H1 (cell line): ENCODE data around the gene CNIH1. TPM values are rescaled to one million over a fixed set of nuclear protein-coding genes. Genes with fewer than 3 reads are reported as not detected.

ENCODE experiments used
- CTCF ChIA-PET: fragments of 300-600 bp; sonication (Branson Sonifier 250); formaldehyde crosslinking; loops from one replicate; lab custom pipeline; 2021; ENCODE audit not compliant: partially characterized antibody; lab: Charles Lee
- POLR2A ChIA-PET: fragments of 300-600 bp; sonication (Branson Sonifier 250); formaldehyde crosslinking; loops from one replicate; lab custom pipeline; 2021; ENCODE audit warnings: inconsistent platforms; ENCODE audit not compliant: partially characterized antibody; lab: Charles Lee
- DNase-seq, 2 experiments: peaks; one replicate each; pipeline versions ENCODE4 v3.0.0 to v3.0.0-alpha.2; 2010 to 2022; ENCODE audit warnings: low spot score in 2 of 2, low read depth in 1 of 2, mixed read lengths in 1 of 2
- FAIRE-seq: peaks from 2 replicates; lab custom pipeline; 2011; peaks lifted over from hg19 to GRCh38; lab: Jason Lieb, UNC
- H2AFZ ChIP-seq: 2 replicates; pipeline ENCODE4 v1.8.1; 2012; ENCODE audit warnings: low read length, inconsistent platforms
- H2AK5ac ChIP-seq: 2 replicates; pipeline ENCODE4 v1.6.1; 2013; ENCODE audit warnings: low read depth, low read length
- H2BK120ac ChIP-seq: replicated peaks from 2 replicates; pipeline ENCODE3; 2013; ENCODE audit warnings: low read depth, low read length, inconsistent platforms
- H2BK12ac ChIP-seq: 2 replicates; pipeline ENCODE4 v1.6.1; 2013; ENCODE audit warnings: low read depth, low read length
- H2BK15ac ChIP-seq: 2 replicates; pipeline ENCODE4 v1.6.1; 2013; ENCODE audit warnings: low read length
- H2BK20ac ChIP-seq: 2 replicates; pipeline ENCODE4 v1.6.1; 2013; ENCODE audit warnings: low read length
- H2BK5ac ChIP-seq: 2 replicates; pipeline ENCODE4 v1.6.1; 2013; ENCODE audit warnings: low read depth, low read length
- H3K14ac ChIP-seq: 2 replicates; pipeline ENCODE4 v1.6.1; 2013; ENCODE audit warnings: inconsistent platforms; ENCODE audit not compliant: insufficient read length
- H3K18ac ChIP-seq: 2 replicates; pipeline ENCODE4 v1.6.1; 2013; ENCODE audit warnings: low read length; ENCODE audit errors: extremely low read depth
- H3K23ac ChIP-seq: 2 replicates; pipeline ENCODE4 v1.6.1; 2013; ENCODE audit warnings: inconsistent platforms; ENCODE audit not compliant: insufficient read length
- H3K23me2 ChIP-seq: 2 replicates; pipeline ENCODE4 v1.6.1; 2013; ENCODE audit warnings: low read depth, low read length
- H3K27ac ChIP-seq: 2 replicates; pipeline ENCODE4 v1.6.1; 2011; ENCODE audit warnings: low read depth, low read length, inconsistent platforms
- H3K27me3 ChIP-seq, 4 experiments: replicated peaks in 1 of 4; 1 replicate in 1 of 4; 2 replicates in 3 of 4; pipeline versions ENCODE4 v1.6.1 to v1.8.1; 2011 to 2013; ENCODE audit warnings: low read length in 3 of 4, mild to moderate bottlenecking in 3 of 4, inconsistent platforms in 2 of 4, mixed read lengths in 2 of 4, moderate library complexity in 1 of 4; ENCODE audit not compliant: control insufficient read depth in 3 of 4, insufficient read depth in 3 of 4; ENCODE audit errors: extremely low read depth in 1 of 4
- H3K36me3 ChIP-seq, 4 experiments: 2 replicates each; pipeline versions ENCODE4 v1.6.1 to v1.8.1; 2011 to 2013; ENCODE audit warnings: mild to moderate bottlenecking in 4 of 4, low read length in 3 of 4, moderate library complexity in 2 of 4, control low read depth in 1 of 4, inconsistent platforms in 1 of 4; ENCODE audit not compliant: insufficient read depth in 4 of 4, control insufficient read depth in 2 of 4
- H3K4ac ChIP-seq: replicated peaks from 2 replicates; pipeline ENCODE3; 2013; ENCODE audit warnings: low read length, low read depth, mixed read lengths, inconsistent platforms; ENCODE audit not compliant: insufficient read length
- H3K4me1 ChIP-seq, 4 experiments: replicated peaks in 1 of 4; 1 replicate in 1 of 4; 2 replicates in 3 of 4; pipeline versions ENCODE4 v1.6.1 to v1.8.1; 2011 to 2013; ENCODE audit warnings: low read length in 3 of 4, inconsistent platforms in 2 of 4, mixed read lengths in 1 of 4; ENCODE audit not compliant: insufficient read depth in 4 of 4, control insufficient read depth in 3 of 4
- H3K4me2 ChIP-seq, 2 experiments: 2 replicates each; pipeline versions ENCODE4 v1.6.1 to v1.8.1; 2011 to 2013; ENCODE audit warnings: low read depth in 2 of 2, low read length in 2 of 2, control low read depth in 1 of 2, inconsistent platforms in 1 of 2, mild to moderate bottlenecking in 1 of 2; ENCODE audit not compliant: insufficient read depth in 1 of 2
- H3K4me3 ChIP-seq, 4 experiments: fragments of 200-600, 300-600 bp in 1 of 4; sonication (generic), shearing (Covaris generic), sonication (Bioruptor Twin) in 1 of 4; 2 replicates each; pipeline versions ENCODE4 v1.5.1 to v1.8.1; 2011 to 2016; ENCODE audit warnings: low read length in 4 of 4, low read depth in 3 of 4, control low read depth in 2 of 4, inconsistent platforms in 2 of 4, mild to moderate bottlenecking in 2 of 4, mixed read lengths in 1 of 4, moderate library complexity in 1 of 4; ENCODE audit not compliant: insufficient read depth in 2 of 4; ENCODE audit errors: extremely low read depth in 1 of 4
- H3K56ac ChIP-seq: replicated peaks from 2 replicates; pipeline ENCODE3; 2013; ENCODE audit warnings: low read depth, mild to moderate bottlenecking, mixed read lengths, low read length, inconsistent platforms; ENCODE audit not compliant: insufficient read length
- H3K79me1 ChIP-seq: 2 replicates; pipeline ENCODE4 v1.6.1; 2013; ENCODE audit warnings: low read depth, low read length, control low read depth
- H3K79me2 ChIP-seq, 2 experiments: 2 replicates each; pipeline versions ENCODE4 v1.6.1 to v1.8.1; 2012 to 2013; ENCODE audit warnings: low read length in 2 of 2, mild to moderate bottlenecking in 2 of 2, inconsistent platforms in 1 of 2; ENCODE audit not compliant: insufficient read depth in 2 of 2, control insufficient read depth in 1 of 2
- H3K9ac ChIP-seq, 4 experiments: replicated peaks in 1 of 4; 1 replicate in 1 of 4; 2 replicates in 3 of 4; pipeline versions ENCODE4 v1.6.1 to v1.8.1; 2011 to 2013; ENCODE audit warnings: low read depth in 3 of 4, low read length in 3 of 4, control low read depth in 2 of 4, mild to moderate bottlenecking in 2 of 4, moderate library complexity in 2 of 4, inconsistent platforms in 1 of 4; ENCODE audit errors: extremely low read depth in 1 of 4
- H3K9me3 ChIP-seq, 2 experiments: 2 replicates each; pipeline versions ENCODE4 v1.6.1 to v1.8.1; 2012 to 2013; ENCODE audit warnings: mild to moderate bottlenecking in 2 of 2, moderate library complexity in 2 of 2, control low read depth in 1 of 2, inconsistent platforms in 1 of 2, low read depth in 1 of 2, low read length in 1 of 2, mixed read lengths in 1 of 2; ENCODE audit not compliant: insufficient read depth in 2 of 2
- H4K20me1 ChIP-seq, 2 experiments: replicated peaks in 1 of 2; 2 replicates each; pipeline versions ENCODE3 to v1.8.1; 2011 to 2013; ENCODE audit warnings: inconsistent platforms in 2 of 2, low read length in 2 of 2, mild to moderate bottlenecking in 1 of 2; ENCODE audit not compliant: insufficient read depth in 2 of 2, control insufficient read depth in 1 of 2
- H4K5ac ChIP-seq: 2 replicates; pipeline ENCODE4 v1.6.1; 2013; ENCODE audit warnings: low read length, low read depth, mixed read lengths, inconsistent platforms; ENCODE audit not compliant: insufficient read length
- H4K8ac ChIP-seq: 2 replicates; pipeline ENCODE4 v1.8.0; 2013; ENCODE audit warnings: mild to moderate bottlenecking, moderate library complexity, low read length, inconsistent platforms; ENCODE audit not compliant: insufficient read depth; ENCODE audit errors: extremely low read depth
- H4K91ac ChIP-seq: replicated peaks from 2 replicates; pipeline ENCODE3; 2013; ENCODE audit warnings: low read length, mixed read lengths, inconsistent platforms; ENCODE audit not compliant: insufficient read length
- ATF2 ChIP-seq: IDR thresholded peaks from 2 replicates; pipeline ENCODE4 v1.6.1; 2012; ENCODE audit warnings: low read length, inconsistent platforms
- BACH1 ChIP-seq: IDR thresholded peaks from 2 replicates; pipeline ENCODE4 v1.6.1; 2012; ENCODE audit warnings: low read length, improper control_type of control experiment
- CHD1 ChIP-seq: IDR thresholded peaks from 2 replicates; pipeline ENCODE4 v1.6.1; 2012; ENCODE audit warnings: low read depth, low read length, improper control_type of control experiment
- EP300 ChIP-seq, 2 experiments: IDR thresholded peaks; 1 replicate in 1 of 2; 2 replicates in 1 of 2; pipeline ENCODE4 v1.6.1; 2011 to 2012; ENCODE audit warnings: low read depth in 2 of 2, low read length in 2 of 2, mild to moderate bottlenecking in 2 of 2, borderline replicate concordance in 1 of 2, inconsistent platforms in 1 of 2, moderate library complexity in 1 of 2
- MAFK ChIP-seq: IDR thresholded peaks from 2 replicates; pipeline ENCODE4 v1.6.1; 2012; ENCODE audit warnings: low read depth, mild to moderate bottlenecking, improper control_type of control experiment, low read length
- NANOG ChIP-seq: IDR thresholded peaks from 2 replicates; pipeline ENCODE4 v1.6.1; 2011; ENCODE audit warnings: low read length, low read depth, mild to moderate bottlenecking, inconsistent platforms; ENCODE audit not compliant: insufficient read depth, poor library complexity, severe bottlenecking
- POLR2A ChIP-seq, 2 experiments: IDR thresholded peaks; 1 replicate in 1 of 2; 2 replicates in 1 of 2; pipeline ENCODE4 v1.6.1; 2011; ENCODE audit warnings: low read depth in 2 of 2, low read length in 2 of 2, mild to moderate bottlenecking in 2 of 2; ENCODE audit errors: control extremely low read depth in 1 of 2
- RFX5 ChIP-seq: IDR thresholded peaks from 2 replicates; pipeline ENCODE4 v1.6.1; 2011; ENCODE audit warnings: low read depth, low read length, improper control_type of control experiment, borderline replicate concordance
- WGBS, 2 experiments: shearing (Covaris generic) in 1 of 2; methylation state at CpG; one replicate each; pipeline versions ENCODE4 v1.1.6 to v1.1.7; 2013 to 2015; ENCODE audit warnings: low lambda C conversion rate in 2 of 2, mixed read lengths in 2 of 2, inconsistent platforms in 1 of 2, low coverage in 1 of 2, missing lambda C conversion rate in 1 of 2; ENCODE audit not compliant: insufficient replicate concordance in 2 of 2, insufficient coverage in 1 of 2, insufficient read length in 1 of 2; ENCODE audit errors: extremely low coverage in 1 of 2, missing lambda C conversion rate in 1 of 2; 5-methylcytosine and 5-hydroxymethylcytosine counted together
- polyA plus RNA-seq, 7 experiments: library from polyadenylated mRNA; depleted of rRNA in 3 of 7; stranded (reverse) in 5 of 7; unstranded in 2 of 7; fragments of >200 nt in 5 of 7; fragments of 200-250 nt in 2 of 7; gene quantifications; 1 replicate in 5 of 7; 2 replicates in 1 of 7; 4 replicates in 1 of 7; pipeline versions ENCODE4 v1.2.1 to v1.2.3, GENCODE V29; 2011 to 2013; ENCODE audit warnings: missing spikeins in 2 of 7, mixed read lengths in 2 of 7
- total RNA-seq: library from RNA; stranded (reverse); fragmentation: NEBNext Ultra II Directional; extraction: Animal tissue kit (Norgen Biotek cat#: 25700); gene quantifications from 2 replicates; pipeline ENCODE4 v1.2.1, GENCODE V29; 2021

Gene CNIH1
- total and polyA plus RNA-seq, 2 of the 8 experiments (the other 6 are each of a cell fraction or from before 2014, with no cell fraction given) = 119 to 333 TPM

GRCh38 chr14:54428527-54428926, 12.6 kb downstream of the CNIH1 start:
- Histone ChIP-seq H3K56ac (no peak overlapping the region), H2AK5ac (no peak overlapping the region), H3K36me3 (peaks cover 8 to 63% (median 27%) of the 10 kb centered on the region in 4 experiments; a peak in 7 of 8 replicates), H2BK12ac (no peak overlapping the region), H2AFZ (no peak overlapping the region), H3K4ac (no peak overlapping the region), H3K79me1 (peaks cover under 1% of the 10 kb centered on the region; the same call in 1 of the 2 replicates), H4K20me1 (peaks cover 2 to 5% of the 10 kb centered on the region in 2 experiments), H3K4me3 (no peak overlapping the region), H4K5ac (no peak overlapping the region), H3K4me2 (no peak overlapping the region), H3K14ac (no peak overlapping the region), H3K23ac (no peak overlapping the region), H3K79me2 (peaks cover 2 to 33% of the 10 kb centered on the region in 2 experiments; a peak in 3 of 4 replicates), H3K9ac (no peak overlapping the region), H3K18ac (no peak overlapping the region), H2BK120ac (no peak overlapping the region), H3K9me3 (no peaks in the 10 kb centered on the region), H2BK15ac (no peak overlapping the region), H4K91ac (no peak overlapping the region), H2BK20ac (no peak overlapping the region), H2BK5ac (no peak overlapping the region), H3K23me2 (no peaks in the 10 kb centered on the region), H3K27ac (no peak overlapping the region), H3K4me1 (no peaks in the 10 kb centered on the region), H3K27me3 (no peaks in the 10 kb centered on the region), H4K8ac (no peak overlapping the region)
- CTCF ChIA-PET = interaction anchor here (1.1 to 2.4 kb wide), 5 partner anchors 8 to 62 kb away, joined by 3 to 6 read pairs (median 5); no protein-coding TSS in a partner anchor
- DNase-seq (no peak), FAIRE-seq (no peak)
- WGBS, 2 experiments = 87 to 100% methylated on average over 2 of the region's 2 CpGs
- POLR2A ChIA-PET = interaction anchor here (0.9 to 1.3 kb wide), 3 partner anchors 10 to 13 kb away, joined by 3 to 5 read pairs (median 5); partner anchors contain the start of gene CNIH1
- TF ChIP-seq BACH1 (no peak), CHD1 (no peak), EP300 (IDR thresholded peaks at IDR 0.05; ENCODE audit: borderline replicate concordance in 1 of 2, low read depth in 2 of 2, low read length in 2 of 2) (no peak), MAFK (no peak), NANOG (no peak), ATF2 (no peak), POLR2A (IDR thresholded peaks at IDR 0.05; ENCODE audit: control extremely low read depth in 1 of 2, low read depth in 2 of 2, low read length in 2 of 2) (no peak), RFX5 (no peak)
